ENCODE results near the gene EMC10. TPM values are rescaled to one million over a fixed set of nuclear protein-coding genes. Genes with fewer than 3 reads are reported as not detected.

The EMC10 gene
- total RNA-seq, 1 experiment from 2014 or later: 108 TPM

DNA sequence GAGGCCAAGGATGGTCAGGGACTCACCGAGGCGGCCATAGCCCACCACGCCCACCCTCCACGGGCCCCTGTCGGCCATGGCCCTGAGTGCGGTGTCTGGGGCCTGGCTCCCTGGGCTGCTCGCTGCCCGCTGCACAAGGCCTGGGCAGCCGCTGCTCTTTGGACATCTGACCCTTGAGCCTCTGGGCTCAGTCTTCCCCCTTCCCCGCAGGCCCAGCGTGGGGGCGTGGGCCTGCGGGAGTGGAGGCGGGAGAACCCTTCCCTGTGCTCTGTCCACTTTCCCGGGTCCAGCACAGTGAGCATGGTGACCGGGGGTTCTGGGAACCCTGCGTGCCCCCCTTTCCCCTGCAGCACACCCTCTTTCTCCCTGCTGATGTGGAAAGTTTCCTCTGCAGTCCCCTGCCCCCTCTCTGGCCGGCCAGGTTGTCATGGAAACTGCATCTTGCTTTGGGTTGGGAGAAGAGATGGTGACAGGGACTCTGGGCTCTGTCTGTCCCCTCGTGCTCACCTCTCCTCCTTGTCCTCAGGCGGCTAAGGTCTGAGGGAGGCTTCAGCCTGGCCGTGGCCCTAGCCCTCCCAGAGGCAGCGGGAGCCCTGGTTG lies 37.5 kb downstream of the EMC10 start, which contains the start of gene ASPDH:
Gene ASPDH (minus strand): TSS at position 168 of the 600 bp plus-strand sequence. CDS start 90 bp downstream, at position 78.
- DNase-seq (ENCODE audit: low spot score): no peak
- Histone ChIP-seq H3K27me3 (replicated peaks; ENCODE audit: insufficient read depth, low read depth, low read length, poor library complexity) (no peaks in the 10 kb centered on the region), H3K4me3 (ENCODE audit: low read depth, low read length, poor library complexity, severe bottlenecking) (no peak within 1 kb of the TSS), H3K9me3 (ENCODE audit: low read depth, low read length, poor library complexity, severe bottlenecking) (no peaks in the 10 kb centered on the region), H3K36me3 (ENCODE audit: insufficient read depth, low read length, poor library complexity, severe bottlenecking) (no peaks in the 10 kb centered on the region), H3K4me1 (ENCODE audit: insufficient read depth, low read length, poor library complexity, severe bottlenecking) (peaks cover 6% of the 10 kb centered on the region), H3K27ac (ENCODE audit: low read depth, low read length, poor library complexity, severe bottlenecking) (no peak within 1 kb of the TSS)
- intact Hi-C loops (cut with micrococcal nuclease; ENCODE audit: unreplicated experiment): loop anchor here (5.0 kb wide), 1 partner anchor 137 kb away; the partner anchor contains the start of gene NR1H2
- ChIA-PET POLR2A (ENCODE audit: low non-redundant PET) (no interaction called here), CTCF (no interaction called here)
- no peak for TF ChIP-seq EZH2 (IDR thresholded peaks at IDR 0.05; ENCODE audit: borderline replicate concordance, low read depth, low read length, poor library complexity, severe bottlenecking)
- TF ChIP-seq, protein P1, sequence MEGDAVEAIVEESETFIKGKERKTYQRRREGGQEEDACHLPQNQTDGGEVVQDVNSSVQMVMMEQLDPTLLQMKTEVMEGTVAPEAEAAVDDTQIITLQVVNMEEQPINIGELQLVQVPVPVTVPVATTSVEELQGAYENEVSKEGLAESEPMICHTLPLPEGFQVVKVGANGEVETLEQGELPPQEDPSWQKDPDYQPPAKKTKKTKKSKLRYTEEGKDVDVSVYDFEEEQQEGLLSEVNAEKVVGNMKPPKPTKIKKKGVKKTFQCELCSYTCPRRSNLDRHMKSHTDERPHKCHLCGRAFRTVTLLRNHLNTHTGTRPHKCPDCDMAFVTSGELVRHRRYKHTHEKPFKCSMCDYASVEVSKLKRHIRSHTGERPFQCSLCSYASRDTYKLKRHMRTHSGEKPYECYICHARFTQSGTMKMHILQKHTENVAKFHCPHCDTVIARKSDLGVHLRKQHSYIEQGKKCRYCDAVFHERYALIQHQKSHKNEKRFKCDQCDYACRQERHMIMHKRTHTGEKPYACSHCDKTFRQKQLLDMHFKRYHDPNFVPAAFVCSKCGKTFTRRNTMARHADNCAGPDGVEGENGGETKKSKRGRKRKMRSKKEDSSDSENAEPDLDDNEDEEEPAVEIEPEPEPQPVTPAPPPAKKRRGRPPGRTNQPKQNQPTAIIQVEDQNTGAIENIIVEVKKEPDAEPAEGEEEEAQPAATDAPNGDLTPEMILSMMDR (conservative IDR thresholded peaks at IDR 0.05; ENCODE audit: low read depth, low read length): no peak
- no TSS peak for BruUV-seq (replicated peaks)

DNA sequence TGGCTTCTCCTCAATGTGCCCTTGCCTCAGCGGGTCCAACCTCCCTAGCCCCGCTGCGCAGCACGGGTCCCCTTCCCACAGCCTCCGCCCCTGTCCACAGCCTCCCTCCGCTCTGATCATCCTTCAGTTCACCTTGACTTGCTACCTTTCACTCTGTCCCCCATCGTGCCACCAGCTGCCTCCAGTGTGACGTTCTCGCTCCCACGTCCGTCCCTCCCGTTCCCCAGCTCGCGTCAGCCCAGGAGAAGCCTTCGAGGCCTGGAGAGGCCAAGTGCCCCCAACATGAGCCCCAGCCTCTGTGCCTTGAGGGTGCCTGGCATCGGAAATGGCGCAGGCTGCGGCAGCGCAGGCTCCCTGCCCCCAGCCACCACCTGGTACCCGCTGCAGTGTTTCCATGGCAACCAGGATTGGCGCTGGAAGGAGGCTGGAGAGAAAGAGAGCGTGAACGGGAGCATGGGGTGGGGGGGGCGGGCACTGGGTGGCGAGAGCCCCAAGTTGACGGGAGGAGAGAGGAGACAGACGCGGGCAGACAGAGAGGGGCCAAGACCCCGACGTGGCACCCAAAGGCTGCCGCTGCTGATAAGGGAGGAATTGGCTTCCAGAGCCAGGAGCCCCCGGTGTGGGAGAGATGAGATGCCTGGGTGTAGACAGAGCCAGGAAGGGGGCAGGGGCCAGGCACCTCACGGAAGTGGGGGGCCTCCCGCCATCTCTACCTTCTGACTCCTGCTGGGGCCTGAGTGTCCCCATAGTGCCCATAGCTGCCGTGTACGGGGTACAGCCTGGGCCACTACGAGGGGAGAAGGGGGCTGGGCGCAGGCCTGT lies 38.2 kb downstream of the EMC10 start:
- Histone ChIP-seq H3K9me3 (ENCODE audit: low read depth, low read length, poor library complexity, severe bottlenecking) (no peaks in the 10 kb centered on the region), H3K27ac (ENCODE audit: low read depth, low read length, poor library complexity, severe bottlenecking) (no peak overlapping the region), H3K36me3 (ENCODE audit: insufficient read depth, low read length, poor library complexity, severe bottlenecking) (no peaks in the 10 kb centered on the region), H3K27me3 (replicated peaks; ENCODE audit: insufficient read depth, low read depth, low read length, poor library complexity) (no peaks in the 10 kb centered on the region), H3K4me3 (ENCODE audit: low read depth, low read length, poor library complexity, severe bottlenecking) (no peak overlapping the region), H3K4me1 (ENCODE audit: insufficient read depth, low read length, poor library complexity, severe bottlenecking) (peaks cover 6% of the 10 kb centered on the region)
- intact Hi-C loops (cut with micrococcal nuclease; ENCODE audit: unreplicated experiment): loop anchor here (5.0 kb wide), 1 partner anchor 137 kb away; the partner anchor contains the start of gene NR1H2
- CTCF ChIA-PET: no interaction called here
- no peak for DNase-seq (ENCODE audit: low spot score)
- no TSS peak for BruUV-seq (replicated peaks)
- TF ChIP-seq, protein P1 (conservative IDR thresholded peaks at IDR 0.05; ENCODE audit: low read depth, low read length): no peak
- TF ChIP-seq EZH2 (IDR thresholded peaks at IDR 0.05; ENCODE audit: borderline replicate concordance, low read depth, low read length, poor library complexity, severe bottlenecking): no peak
- POLR2A ChIA-PET (ENCODE audit: low non-redundant PET): no interaction called here

DNA sequence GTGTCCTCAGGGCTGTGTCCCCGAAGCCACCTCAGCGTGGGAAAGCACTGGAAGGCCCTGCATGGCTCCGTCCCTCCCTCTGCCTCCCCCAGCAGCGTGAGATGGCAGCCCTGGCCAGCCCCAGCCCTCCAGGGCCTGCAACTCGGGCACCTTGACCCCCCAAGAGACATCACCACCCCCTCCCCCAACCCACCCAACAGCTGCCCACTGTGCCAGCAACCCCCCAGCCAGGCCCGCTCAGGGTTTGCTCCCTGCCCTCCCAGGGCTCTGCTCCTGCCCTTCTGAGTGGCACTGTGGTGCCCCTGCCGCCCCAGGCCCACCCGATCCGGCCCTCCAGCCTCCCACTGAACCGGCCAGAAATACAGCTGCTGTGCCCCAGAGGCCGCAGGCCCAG lies 38.9 kb downstream of the EMC10 start:
- POLR2A ChIA-PET (ENCODE audit: low non-redundant PET): no interaction called here
- DNase-seq (ENCODE audit: low spot score): no peak
- no peak overlapping the region for H3K4me3 ChIP-seq (ENCODE audit: low read depth, low read length, poor library complexity, severe bottlenecking)
- no TSS peak for BruUV-seq (replicated peaks)
- H3K36me3 ChIP-seq (ENCODE audit: insufficient read depth, low read length, poor library complexity, severe bottlenecking): no peaks in the 10 kb centered on the region
- H3K4me1 ChIP-seq (ENCODE audit: insufficient read depth, low read length, poor library complexity, severe bottlenecking): peaks cover 4% of the 10 kb centered on the region
- TF ChIP-seq, protein P1 (conservative IDR thresholded peaks at IDR 0.05; ENCODE audit: low read depth, low read length): no peak
- TF ChIP-seq EZH2 (IDR thresholded peaks at IDR 0.05; ENCODE audit: borderline replicate concordance, low read depth, low read length, poor library complexity, severe bottlenecking): no peak
- intact Hi-C loops (cut with micrococcal nuclease; ENCODE audit: unreplicated experiment): no loop called here
- CTCF ChIA-PET: no interaction called here
- H3K27ac ChIP-seq (ENCODE audit: low read depth, low read length, poor library complexity, severe bottlenecking): no peak overlapping the region
- no peaks in the 10 kb centered on the region for H3K9me3 ChIP-seq (ENCODE audit: low read depth, low read length, poor library complexity, severe bottlenecking)
- H3K27me3 ChIP-seq (replicated peaks; ENCODE audit: insufficient read depth, low read depth, low read length, poor library complexity): no peaks in the 10 kb centered on the region
